ENCODE results near the gene TRHDE.

The TRHDE gene

DNA sequence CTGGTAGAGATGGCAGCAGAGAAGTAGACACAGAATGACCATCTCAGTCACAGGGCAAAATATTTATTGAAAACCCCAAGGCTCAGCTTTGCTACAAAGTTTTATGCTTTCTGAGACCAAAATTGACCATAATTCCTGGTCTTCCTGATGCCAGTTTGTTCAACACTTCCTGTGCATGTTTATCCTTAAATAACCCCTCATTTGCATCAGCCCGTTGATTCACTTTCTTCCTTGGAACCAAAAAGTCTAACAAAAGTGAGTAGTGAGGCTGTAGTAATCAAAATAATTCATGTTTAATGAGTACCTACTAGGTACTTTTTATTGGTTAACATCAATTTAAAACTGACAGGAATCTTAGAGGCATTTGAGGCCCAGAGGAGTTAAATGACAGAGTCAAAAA, 51.7 kb downstream of the TRHDE start:
- no peaks in the 10 kb centered on the region for H3K27me3 ChIP-seq (ENCODE audit: low read depth, low read length)

DNA sequence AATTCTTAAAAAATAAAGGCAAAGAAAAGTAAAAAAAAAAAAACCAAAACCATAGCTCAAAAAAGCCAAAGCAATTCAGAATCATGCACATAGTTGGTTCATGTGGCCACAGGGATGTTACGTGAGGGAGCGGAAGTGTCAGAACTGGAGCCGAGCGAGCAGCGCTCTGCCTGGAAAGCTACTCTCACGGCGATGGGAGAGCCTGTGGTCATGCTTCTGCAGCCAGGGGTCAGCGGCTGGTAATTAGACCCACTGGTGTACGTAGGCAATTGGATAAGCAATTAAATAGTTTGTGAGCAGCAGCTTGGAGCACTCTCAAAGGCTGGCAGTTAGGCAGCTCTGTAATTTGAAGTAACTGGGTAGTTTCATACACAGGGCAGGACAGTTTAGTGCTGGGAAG, 58.1 kb downstream of the TRHDE start:
- Histone ChIP-seq H2AFZ (ENCODE audit: low read depth, low read length) (no peak overlapping the region), H3K4me2 (ENCODE audit: low read length) (no peak overlapping the region), H3K27ac (ENCODE audit: low read length) (no peak overlapping the region), H3K79me2 (ENCODE audit: low read length) (no peaks in the 10 kb centered on the region), H3K27me3 (ENCODE audit: low read depth, low read length) (no peaks in the 10 kb centered on the region), H3K9me3 (ENCODE audit: insufficient read depth, low read length) (no peaks in the 10 kb centered on the region), H3K36me3 (replicated peaks; ENCODE audit: low read depth, low read length) (no peaks in the 10 kb centered on the region), H3K4me3 (ENCODE audit: low read length) (no peak overlapping the region), H3K4me1 (ENCODE audit: low read length) (no peaks in the 10 kb centered on the region), H3K9ac (ENCODE audit: low read length) (no peak overlapping the region), H4K20me1 (ENCODE audit: insufficient read depth, low read length) (no peaks in the 10 kb centered on the region)
- TF ChIP-seq EZH2phosphoT487 (IDR thresholded peaks at IDR 0.05; ENCODE audit: low read depth), result no peak
- TF ChIP-seq, protein P1, sequence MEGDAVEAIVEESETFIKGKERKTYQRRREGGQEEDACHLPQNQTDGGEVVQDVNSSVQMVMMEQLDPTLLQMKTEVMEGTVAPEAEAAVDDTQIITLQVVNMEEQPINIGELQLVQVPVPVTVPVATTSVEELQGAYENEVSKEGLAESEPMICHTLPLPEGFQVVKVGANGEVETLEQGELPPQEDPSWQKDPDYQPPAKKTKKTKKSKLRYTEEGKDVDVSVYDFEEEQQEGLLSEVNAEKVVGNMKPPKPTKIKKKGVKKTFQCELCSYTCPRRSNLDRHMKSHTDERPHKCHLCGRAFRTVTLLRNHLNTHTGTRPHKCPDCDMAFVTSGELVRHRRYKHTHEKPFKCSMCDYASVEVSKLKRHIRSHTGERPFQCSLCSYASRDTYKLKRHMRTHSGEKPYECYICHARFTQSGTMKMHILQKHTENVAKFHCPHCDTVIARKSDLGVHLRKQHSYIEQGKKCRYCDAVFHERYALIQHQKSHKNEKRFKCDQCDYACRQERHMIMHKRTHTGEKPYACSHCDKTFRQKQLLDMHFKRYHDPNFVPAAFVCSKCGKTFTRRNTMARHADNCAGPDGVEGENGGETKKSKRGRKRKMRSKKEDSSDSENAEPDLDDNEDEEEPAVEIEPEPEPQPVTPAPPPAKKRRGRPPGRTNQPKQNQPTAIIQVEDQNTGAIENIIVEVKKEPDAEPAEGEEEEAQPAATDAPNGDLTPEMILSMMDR (IDR thresholded peaks at IDR 0.05; ENCODE audit: low read depth, low read length), result no peak

More for the DNA sequence above, 51.7 kb downstream of the TRHDE start:
- no peak for TF ChIP-seq EZH2phosphoT487 (IDR thresholded peaks at IDR 0.05; ENCODE audit: low read depth)
- TF ChIP-seq, protein P1 (IDR thresholded peaks at IDR 0.05; ENCODE audit: low read depth, low read length), result no peak
- Histone ChIP-seq H3K36me3 (replicated peaks; ENCODE audit: low read depth, low read length) (no peaks in the 10 kb centered on the region), H3K9ac (ENCODE audit: low read length) (no peak overlapping the region), H3K4me1 (ENCODE audit: low read length) (no peaks in the 10 kb centered on the region), H3K4me3 (ENCODE audit: low read length) (no peak overlapping the region), H4K20me1 (ENCODE audit: insufficient read depth, low read length) (no peaks in the 10 kb centered on the region), H3K9me3 (ENCODE audit: insufficient read depth, low read length) (no peaks in the 10 kb centered on the region), H3K79me2 (ENCODE audit: low read length) (no peaks in the 10 kb centered on the region), H3K27ac (ENCODE audit: low read length) (no peak overlapping the region), H2AFZ (ENCODE audit: low read depth, low read length) (no peak overlapping the region; the same call in 1 of the 2 replicates), H3K4me2 (ENCODE audit: low read length) (no peak overlapping the region)

DNA sequence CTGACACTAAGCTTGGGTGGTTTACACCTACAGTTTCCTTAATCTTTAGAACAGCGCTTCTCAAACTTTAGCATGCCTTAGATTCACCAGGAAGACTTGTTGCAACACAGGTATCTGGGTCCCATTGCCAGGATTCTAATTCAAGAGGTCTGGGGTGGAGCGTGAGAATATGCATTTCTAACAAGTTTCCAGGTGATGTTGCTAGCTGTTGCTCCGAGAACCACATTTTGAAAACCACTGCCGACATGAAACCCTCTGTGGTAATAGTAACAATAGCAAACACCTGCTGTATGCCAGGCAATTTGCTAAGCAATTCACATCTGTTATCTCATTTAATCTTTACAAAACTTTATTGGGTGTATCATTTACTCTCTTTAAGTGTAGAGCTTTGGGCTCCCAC, 58.6 kb downstream of the TRHDE start:
- Histone ChIP-seq H3K4me3 (ENCODE audit: low read length) (no peak overlapping the region), H3K4me1 (ENCODE audit: low read length) (no peaks in the 10 kb centered on the region), H3K4me2 (ENCODE audit: low read length) (no peak overlapping the region), H3K36me3 (replicated peaks; ENCODE audit: low read depth, low read length) (no peaks in the 10 kb centered on the region), H3K9me3 (ENCODE audit: insufficient read depth, low read length) (no peaks in the 10 kb centered on the region), H3K27ac (ENCODE audit: low read length) (no peak overlapping the region), H4K20me1 (ENCODE audit: insufficient read depth, low read length) (no peaks in the 10 kb centered on the region), H3K79me2 (ENCODE audit: low read length) (no peaks in the 10 kb centered on the region), H2AFZ (ENCODE audit: low read depth, low read length) (no peak overlapping the region), H3K27me3 (ENCODE audit: low read depth, low read length) (no peaks in the 10 kb centered on the region), H3K9ac (ENCODE audit: low read length) (no peak overlapping the region)
- no peak for TF ChIP-seq EZH2phosphoT487 (IDR thresholded peaks at IDR 0.05; ENCODE audit: low read depth)
- TF ChIP-seq, protein P1 (IDR thresholded peaks at IDR 0.05; ENCODE audit: low read depth, low read length), result no peak

DNA sequence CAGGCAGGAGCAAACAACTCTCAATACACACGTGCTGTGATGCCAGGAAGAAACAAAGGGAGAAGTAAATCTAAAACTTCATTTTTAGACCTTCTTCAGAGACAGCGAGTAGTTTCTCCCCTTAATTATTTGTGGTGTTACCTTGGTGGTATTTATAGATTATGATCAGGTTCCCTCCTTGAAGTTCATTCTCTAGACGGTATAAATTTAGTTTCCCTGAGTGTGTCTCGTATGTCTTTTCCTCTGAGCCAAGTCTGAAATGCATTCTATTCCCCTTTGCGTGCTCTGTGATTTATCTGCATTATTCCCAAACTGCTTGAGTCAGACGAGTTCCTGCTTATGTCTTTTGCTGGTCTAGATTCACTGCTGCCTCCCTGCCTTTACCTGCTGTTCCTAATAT, 65.2 kb downstream of the TRHDE start:
- Histone ChIP-seq H3K4me3 (ENCODE audit: low read length) (no peak overlapping the region), H3K9ac (ENCODE audit: low read length) (no peak overlapping the region), H3K27me3 (ENCODE audit: low read depth, low read length) (no peaks in the 10 kb centered on the region), H3K4me2 (ENCODE audit: low read length) (no peak overlapping the region), H3K36me3 (replicated peaks; ENCODE audit: low read depth, low read length) (no peaks in the 10 kb centered on the region), H2AFZ (ENCODE audit: low read depth, low read length) (no peak overlapping the region), H4K20me1 (ENCODE audit: insufficient read depth, low read length) (no peaks in the 10 kb centered on the region), H3K27ac (ENCODE audit: low read length) (no peak overlapping the region), H3K4me1 (ENCODE audit: low read length) (no peaks in the 10 kb centered on the region), H3K79me2 (ENCODE audit: low read length) (no peaks in the 10 kb centered on the region), H3K9me3 (ENCODE audit: insufficient read depth, low read length) (no peaks in the 10 kb centered on the region)
- TF ChIP-seq, protein P1 (IDR thresholded peaks at IDR 0.05; ENCODE audit: low read depth, low read length), result no peak
- no peak for TF ChIP-seq EZH2phosphoT487 (IDR thresholded peaks at IDR 0.05; ENCODE audit: low read depth)
